ENCODE data around the gene ZFP36L2. TPM values are rescaled to one million over a fixed set of nuclear protein-coding genes. Genes with fewer than 3 reads are reported as not detected.

The ZFP36L2 gene
- total RNA-seq, 2 experiments from 2014 or later, result 37.3 to 38.4 TPM

- H3K4me3 Mint-ChIP-seq, result peak overlapping the region; percentile 97
- intact Hi-C loops (cut with micrococcal nuclease), result loop anchor here (1.0 kb wide), 8 partner anchors 32 to 417 kb away; no protein-coding TSS in a partner anchor
- H3K27me3 Mint-ChIP-seq (ENCODE audit: low read depth), result no peaks in the 10 kb centered on the region
- H3K4me1 Mint-ChIP-seq (ENCODE audit: low read depth), result peaks cover 29% of the 10 kb centered on the region
- no peaks in the 10 kb centered on the region for H3K9me3 Mint-ChIP-seq
- peaks cover 30% of the 10 kb centered on the region for H3K36me3 Mint-ChIP-seq (ENCODE audit: low read depth)
- DNase-seq, result peak; percentile 76
- peak overlapping the region; percentile 88 for H3K27ac Mint-ChIP-seq
- CTCF ChIA-PET, result interaction anchor here (0.9 to 13.9 kb wide), 13 partner anchors 10 to 397 kb away, joined by 3 to 505 read pairs (median 23); no protein-coding TSS in a partner anchor
Observed at GRCh38 chr2:43226955-43227829, 786 bp upstream of the ZFP36L2 start.

DNA sequence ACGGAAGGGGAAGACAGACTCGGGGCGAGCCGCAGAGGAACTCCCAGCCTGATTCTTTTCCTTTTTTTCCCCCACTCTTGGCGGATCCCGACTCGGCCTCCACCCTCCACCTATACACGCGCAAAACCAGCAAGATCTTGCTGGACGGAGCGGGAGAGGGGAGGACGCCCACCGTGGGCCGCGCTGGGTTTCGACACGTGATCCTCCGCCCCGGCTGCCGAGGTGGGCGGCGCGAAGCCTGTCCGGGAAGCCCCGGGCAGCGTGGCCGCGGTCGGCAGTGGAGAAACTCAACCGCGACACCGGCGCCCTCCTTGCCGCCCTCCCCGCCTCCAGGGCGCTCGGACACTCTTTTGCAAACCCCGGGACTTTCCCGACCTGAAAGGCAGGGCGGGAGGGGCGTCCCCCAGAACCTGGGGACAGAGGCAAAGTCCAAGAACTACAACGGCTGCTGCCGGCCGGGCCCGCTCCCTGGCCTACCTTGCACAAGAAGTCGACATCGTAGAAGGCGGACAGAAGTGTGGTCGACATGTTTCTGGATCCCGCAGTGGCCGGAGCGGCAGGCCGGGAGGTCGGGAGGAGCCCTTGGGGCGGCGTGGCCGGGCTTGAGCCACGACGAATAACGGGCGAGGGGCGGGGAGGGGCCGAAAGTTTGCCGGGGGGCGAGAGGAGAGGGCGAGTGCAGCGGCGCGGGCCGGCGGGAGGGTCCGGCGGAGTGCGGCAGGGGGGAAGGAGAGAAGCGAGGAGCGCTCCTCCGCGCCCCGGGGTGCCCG lies 433 bp downstream of the ZFP36L2 start:
- peaks cover 42% of the 10 kb centered on the region for H3K4me1 Mint-ChIP-seq (ENCODE audit: low read depth)
- peak; percentile 68 for DNase-seq
- no peaks in the 10 kb centered on the region for H3K9me3 Mint-ChIP-seq
- CTCF ChIA-PET, result interaction anchor here (1.6 to 13.9 kb wide), 8 partner anchors 9 to 279 kb away, joined by 8 to 505 read pairs (median 38); no protein-coding TSS in a partner anchor
- H3K27me3 Mint-ChIP-seq (ENCODE audit: low read depth), result no peaks in the 10 kb centered on the region
- H3K36me3 Mint-ChIP-seq (ENCODE audit: low read depth), result peaks cover 40% of the 10 kb centered on the region
- intact Hi-C loops (cut with micrococcal nuclease), result loop anchor here (1.0 kb wide), 8 partner anchors 31 to 416 kb away; no protein-coding TSS in a partner anchor
- H3K27ac Mint-ChIP-seq, result peak overlapping the region; percentile 92
- H3K4me3 Mint-ChIP-seq, result peak overlapping the region; percentile 97

- H3K4me1 Mint-ChIP-seq (ENCODE audit: low read depth), result peaks cover 48% of the 10 kb centered on the region
- H3K27me3 Mint-ChIP-seq (ENCODE audit: low read depth), result no peaks in the 10 kb centered on the region
Observed at GRCh38 chr2:43225093-43225787, 1.2 kb downstream of the ZFP36L2 start.

GRCh38 chr2:43224571-43225092 lies 1.8 kb downstream of the ZFP36L2 start:
- peak; percentile 44 for DNase-seq
- H3K36me3 Mint-ChIP-seq (ENCODE audit: low read depth), result peaks cover 35% of the 10 kb centered on the region
- H3K27ac Mint-ChIP-seq, result peak overlapping the region; percentile 98
- no peaks in the 10 kb centered on the region for H3K27me3 Mint-ChIP-seq (ENCODE audit: low read depth)
- H3K4me3 Mint-ChIP-seq, result peak overlapping the region; percentile 97
- H3K4me1 Mint-ChIP-seq (ENCODE audit: low read depth), result peaks cover 52% of the 10 kb centered on the region
- intact Hi-C loops (cut with micrococcal nuclease), result no loop called here
- CTCF ChIA-PET, result interaction anchor here (0.8 to 13.9 kb wide), 12 partner anchors 23 to 394 kb away, joined by 3 to 505 read pairs (median 5); no protein-coding TSS in a partner anchor
- no peaks in the 10 kb centered on the region for H3K9me3 Mint-ChIP-seq

More at GRCh38 chr2:43225093-43225787, 1.2 kb downstream of the ZFP36L2 start:
- CTCF ChIA-PET, result interaction anchor here (0.8 to 13.9 kb wide), 9 partner anchors 32 to 395 kb away, joined by 3 to 505 read pairs (median 8); no protein-coding TSS in a partner anchor
- Mint-ChIP-seq H3K9me3 (no peaks in the 10 kb centered on the region), H3K36me3 (ENCODE audit: low read depth) (peaks cover 39% of the 10 kb centered on the region), H3K27ac (peak overlapping the region; percentile 98), H3K4me3 (peak overlapping the region; percentile 97)
- DNase-seq, result peak; percentile 80
- intact Hi-C loops (cut with micrococcal nuclease), result no loop called here

- Mint-ChIP-seq H3K36me3 (ENCODE audit: low read depth) (peaks cover 33% of the 10 kb centered on the region), H3K27ac (peak overlapping the region; percentile 98), H3K4me1 (ENCODE audit: low read depth) (peaks cover 51% of the 10 kb centered on the region), H3K9me3 (no peaks in the 10 kb centered on the region), H3K4me3 (peak overlapping the region; percentile 97), H3K27me3 (ENCODE audit: low read depth) (no peaks in the 10 kb centered on the region)
- peak; percentile 85 for DNase-seq
- CTCF ChIA-PET, result interaction anchor here (1.1 to 13.9 kb wide), 11 partner anchors 22 to 394 kb away, joined by 3 to 505 read pairs (median 6); no protein-coding TSS in a partner anchor
- intact Hi-C loops (cut with micrococcal nuclease), result no loop called here
Observed at GRCh38 chr2:43224131-43224570, 2.3 kb downstream of the ZFP36L2 start.

DNA sequence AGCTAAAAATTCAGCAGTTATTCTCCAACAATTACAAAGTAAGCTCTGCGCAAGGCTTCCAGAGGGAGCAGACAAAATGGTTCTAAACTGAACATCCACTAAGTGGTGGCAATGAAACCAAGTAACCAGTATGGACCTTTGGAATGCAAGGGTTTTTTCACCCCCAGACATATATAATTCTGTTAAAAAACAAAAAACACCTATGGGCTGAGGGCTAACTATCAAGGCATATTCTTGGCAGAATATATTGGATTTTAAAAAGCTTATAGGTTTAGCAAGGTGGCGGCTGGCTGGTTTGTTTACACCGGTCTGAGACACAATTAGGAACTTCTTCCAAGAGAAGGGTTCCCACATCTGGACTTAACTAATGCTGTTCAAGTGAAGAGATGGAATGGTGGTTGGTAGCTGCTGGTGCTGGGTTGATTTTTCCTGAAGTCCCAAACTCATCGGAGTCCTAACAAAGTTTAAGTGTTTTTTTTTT lies 2.8 kb downstream of the ZFP36L2 start:
- H3K36me3 Mint-ChIP-seq (ENCODE audit: low read depth), result peaks cover 33% of the 10 kb centered on the region
- peak overlapping the region; percentile 98 for H3K27ac Mint-ChIP-seq
- no peak for DNase-seq
- peak overlapping the region; percentile 97 for H3K4me3 Mint-ChIP-seq
- H3K4me1 Mint-ChIP-seq (ENCODE audit: low read depth), result peaks cover 50% of the 10 kb centered on the region
- intact Hi-C loops (cut with micrococcal nuclease), result no loop called here
- CTCF ChIA-PET, result interaction anchor here (0.6 to 13.9 kb wide), 11 partner anchors 22 to 363 kb away, joined by 3 to 505 read pairs (median 6); no protein-coding TSS in a partner anchor
- H3K9me3 Mint-ChIP-seq, result no peaks in the 10 kb centered on the region
- no peaks in the 10 kb centered on the region for H3K27me3 Mint-ChIP-seq (ENCODE audit: low read depth)

- CTCF ChIA-PET, result interaction anchor here (0.6 to 13.9 kb wide), 15 partner anchors 27 to 370 kb away, joined by 3 to 505 read pairs (median 6); no protein-coding TSS in a partner anchor
- Mint-ChIP-seq H3K36me3 (ENCODE audit: low read depth) (peaks cover 33% of the 10 kb centered on the region), H3K4me3 (peak overlapping the region; percentile 93), H3K4me1 (ENCODE audit: low read depth) (peaks cover 49% of the 10 kb centered on the region), H3K27me3 (ENCODE audit: low read depth) (no peaks in the 10 kb centered on the region), H3K27ac (peak overlapping the region; percentile 98), H3K9me3 (no peaks in the 10 kb centered on the region)
- intact Hi-C loops (cut with micrococcal nuclease), result no loop called here
- no peak for DNase-seq
Observed at GRCh38 chr2:43222475-43223309, 3.7 kb downstream of the ZFP36L2 start.

DNA sequence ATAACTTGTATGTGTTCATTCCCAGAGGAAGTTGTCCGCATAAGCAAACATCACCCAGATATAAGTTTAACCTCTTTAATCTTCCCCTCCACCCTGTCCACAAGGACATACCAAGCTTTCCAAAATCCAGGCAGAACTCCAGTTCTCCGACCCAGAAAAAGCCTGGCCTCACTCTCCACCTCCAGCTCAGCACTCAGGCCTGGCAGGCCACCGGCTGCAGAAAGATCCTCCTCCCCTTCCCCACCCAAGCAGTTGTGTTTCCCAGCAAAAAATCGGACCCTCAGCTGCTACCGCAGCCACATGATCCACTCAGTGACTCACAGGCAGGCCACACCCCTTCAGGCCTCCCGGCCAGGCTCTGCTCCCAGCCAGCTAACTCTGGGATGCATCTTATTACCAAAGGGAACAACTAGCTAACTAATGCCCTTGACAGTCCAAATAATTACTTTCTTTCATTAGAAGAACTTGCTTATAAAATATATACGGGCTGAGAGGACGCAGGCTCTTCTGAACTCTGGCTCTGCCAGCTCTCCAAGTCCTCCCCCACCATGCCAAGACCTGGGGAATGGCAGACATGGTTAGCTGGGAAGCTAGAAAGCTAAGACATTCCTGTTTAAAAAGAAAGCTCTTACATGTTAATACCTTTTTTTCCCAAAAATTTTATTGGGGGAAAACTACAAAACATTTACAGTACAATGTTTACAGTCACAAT lies 4.5 kb downstream of the ZFP36L2 start:
- Mint-ChIP-seq H3K9me3 (no peaks in the 10 kb centered on the region), H3K4me1 (ENCODE audit: low read depth) (peaks cover 49% of the 10 kb centered on the region), H3K27me3 (ENCODE audit: low read depth) (no peaks in the 10 kb centered on the region), H3K27ac (peak overlapping the region; percentile 98), H3K36me3 (ENCODE audit: low read depth) (peaks cover 33% of the 10 kb centered on the region), H3K4me3 (peak overlapping the region; percentile 93)
- peak; percentile 84 for DNase-seq
- CTCF ChIA-PET, result interaction anchor here (0.6 to 13.9 kb wide), 16 partner anchors 26 to 371 kb away, joined by 3 to 505 read pairs (median 6); no protein-coding TSS in a partner anchor
- intact Hi-C loops (cut with micrococcal nuclease), result no loop called here

GRCh38 chr2:43221124-43221762 lies 5.2 kb downstream of the ZFP36L2 start:
- DNase-seq, result peak; percentile 54
- peak overlapping the region; percentile 93 for H3K4me3 Mint-ChIP-seq
- CTCF ChIA-PET, result interaction anchor here (0.7 to 13.9 kb wide), 15 partner anchors 7 to 274 kb away, joined by 3 to 505 read pairs (median 6); no protein-coding TSS in a partner anchor
- intact Hi-C loops (cut with micrococcal nuclease), result no loop called here
- peaks cover 49% of the 10 kb centered on the region for H3K4me1 Mint-ChIP-seq (ENCODE audit: low read depth)
- peaks cover 33% of the 10 kb centered on the region for H3K36me3 Mint-ChIP-seq (ENCODE audit: low read depth)
- no peaks in the 10 kb centered on the region for H3K9me3 Mint-ChIP-seq
- H3K27me3 Mint-ChIP-seq (ENCODE audit: low read depth), result no peaks in the 10 kb centered on the region
- H3K27ac Mint-ChIP-seq, result peak overlapping the region; percentile 98

Data from activated naive CD4-positive, alpha-beta T cell treated with anti-CD3 and anti-CD28 coated beads for 36 hours (primary cell).